Midbrain (tissue), 1 donor: ENCODE data around the gene HLA-G.
A peak's percentile ranks its signal among the peaks of the same experiment; 100 is the strongest.

Experiments
- DNase-seq: peaks from one replicate; lab custom pipeline; 2025; lab: John Stamatoyannopoulos, UW

The HLA-G gene

DNA sequence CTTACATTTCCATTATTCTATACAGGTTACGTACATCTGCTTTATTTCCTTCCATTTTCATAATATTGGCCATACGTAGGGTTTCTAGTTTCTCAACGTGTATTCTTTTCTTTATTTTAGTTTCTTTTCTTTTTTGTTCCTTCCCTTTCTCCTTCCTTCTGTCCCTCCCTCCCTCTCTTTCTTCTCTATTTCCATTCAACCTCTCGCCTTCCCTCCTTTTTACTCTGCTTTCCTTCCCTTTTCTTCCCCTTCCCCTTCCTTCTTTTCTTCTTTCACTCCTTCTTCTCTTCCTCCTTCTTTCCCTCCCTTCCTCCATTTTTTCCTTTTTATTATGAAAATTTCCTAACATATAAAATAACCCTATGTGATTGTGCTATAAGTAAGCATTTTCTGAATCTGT lies 8.7 kb upstream of the HLA-G start:
- no peak for DNase-seq

DNA sequence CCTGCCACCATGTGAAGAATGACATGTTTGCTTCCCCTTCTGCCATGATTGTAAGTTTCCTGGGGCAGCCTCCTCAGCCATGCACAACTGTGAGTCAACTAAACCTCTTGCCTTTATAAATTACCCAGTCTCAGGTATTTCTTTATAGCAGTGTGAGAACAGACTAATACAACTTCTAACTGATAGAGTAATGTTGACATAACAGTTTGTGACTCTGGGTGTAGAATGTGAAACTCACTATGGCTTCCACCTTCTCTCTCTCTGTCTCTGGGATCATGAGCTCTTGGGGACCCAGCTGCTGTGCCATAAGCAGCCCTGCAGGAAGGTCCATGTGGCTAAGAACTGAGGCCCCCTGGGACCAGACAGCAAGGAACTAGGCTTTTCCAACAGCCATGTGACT lies 3.5 kb upstream of the HLA-G start:
- no peak for DNase-seq

DNA sequence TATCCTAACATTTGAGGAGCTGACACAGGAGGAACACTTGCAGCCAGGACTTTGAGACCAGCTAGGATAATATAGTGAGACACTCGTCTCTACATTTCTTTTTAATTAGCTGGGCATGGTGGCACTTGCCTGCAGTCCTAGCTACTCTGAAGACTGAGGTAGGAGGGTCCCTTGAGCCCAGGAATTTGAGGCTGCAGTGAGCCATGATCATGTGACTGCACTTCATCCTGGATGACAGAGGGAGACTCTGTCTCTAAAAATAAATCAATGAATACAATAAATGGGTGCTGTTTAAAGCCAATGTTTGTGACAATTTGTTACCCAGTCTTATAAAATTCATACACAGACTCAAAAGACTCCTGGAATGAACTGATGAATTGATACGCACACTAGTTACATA lies 1.8 kb upstream of the HLA-G start:
- no peak for DNase-seq

DNA sequence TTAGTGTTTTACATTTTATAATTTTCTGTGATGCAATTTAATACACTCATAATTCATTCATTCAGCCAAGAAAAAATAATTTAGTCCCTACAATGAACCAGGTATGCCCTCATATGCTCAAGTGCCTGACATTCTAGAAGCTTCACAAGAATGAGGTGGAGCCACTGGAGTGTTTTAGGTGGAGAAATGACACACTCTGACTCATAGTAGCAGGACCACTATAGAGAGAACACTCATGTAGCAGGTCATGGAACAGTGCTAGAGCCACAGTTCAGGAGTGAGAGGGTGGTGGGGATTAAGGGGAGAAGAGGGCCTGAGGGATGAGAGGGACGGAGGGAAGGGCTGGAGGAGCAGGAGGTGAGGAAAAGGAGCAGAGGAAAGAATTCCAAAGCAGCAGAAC lies 1.4 kb upstream of the HLA-G start:
- no peak for DNase-seq

DNA sequence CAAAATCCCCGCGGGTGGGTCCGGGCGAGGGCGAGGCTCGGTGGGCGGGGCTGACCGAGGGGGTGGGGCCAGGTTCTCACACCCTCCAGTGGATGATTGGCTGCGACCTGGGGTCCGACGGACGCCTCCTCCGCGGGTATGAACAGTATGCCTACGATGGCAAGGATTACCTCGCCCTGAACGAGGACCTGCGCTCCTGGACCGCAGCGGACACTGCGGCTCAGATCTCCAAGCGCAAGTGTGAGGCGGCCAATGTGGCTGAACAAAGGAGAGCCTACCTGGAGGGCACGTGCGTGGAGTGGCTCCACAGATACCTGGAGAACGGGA lies 809 bp downstream of the HLA-G start:
- DNase-seq, result no peak

DNA sequence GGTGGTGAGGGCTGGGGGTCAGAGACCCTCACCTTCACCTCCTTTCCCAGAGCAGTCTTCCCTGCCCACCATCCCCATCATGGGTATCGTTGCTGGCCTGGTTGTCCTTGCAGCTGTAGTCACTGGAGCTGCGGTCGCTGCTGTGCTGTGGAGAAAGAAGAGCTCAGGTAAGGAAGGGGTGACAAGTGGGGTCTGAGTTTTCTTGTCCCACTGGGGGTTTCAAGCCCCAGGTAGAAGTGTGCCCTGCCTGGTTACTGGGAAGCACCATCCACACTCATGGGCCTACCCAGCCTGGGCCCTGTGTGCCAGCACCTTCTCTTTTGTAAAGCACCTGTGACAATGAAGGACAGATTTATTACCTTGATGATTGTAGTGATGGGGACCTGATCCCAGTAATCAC lies 2.1 kb downstream of the HLA-G start:
- DNase-seq, result no peak

DNA sequence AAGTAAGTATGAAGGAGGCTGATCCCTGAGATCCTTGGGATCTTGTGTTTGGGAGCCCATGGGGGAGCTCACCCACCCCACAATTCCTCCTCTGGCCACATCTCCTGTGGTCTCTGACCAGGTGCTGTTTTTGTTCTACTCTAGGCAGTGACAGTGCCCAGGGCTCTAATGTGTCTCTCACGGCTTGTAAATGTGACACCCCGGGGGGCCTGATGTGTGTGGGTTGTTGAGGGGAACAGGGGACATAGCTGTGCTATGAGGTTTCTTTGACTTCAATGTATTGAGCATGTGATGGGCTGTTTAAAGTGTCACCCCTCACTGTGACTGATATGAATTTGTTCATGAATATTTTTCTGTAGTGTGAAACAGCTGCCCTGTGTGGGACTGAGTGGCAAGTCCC lies 2.8 kb downstream of the HLA-G start:
- no peak for DNase-seq

DNA sequence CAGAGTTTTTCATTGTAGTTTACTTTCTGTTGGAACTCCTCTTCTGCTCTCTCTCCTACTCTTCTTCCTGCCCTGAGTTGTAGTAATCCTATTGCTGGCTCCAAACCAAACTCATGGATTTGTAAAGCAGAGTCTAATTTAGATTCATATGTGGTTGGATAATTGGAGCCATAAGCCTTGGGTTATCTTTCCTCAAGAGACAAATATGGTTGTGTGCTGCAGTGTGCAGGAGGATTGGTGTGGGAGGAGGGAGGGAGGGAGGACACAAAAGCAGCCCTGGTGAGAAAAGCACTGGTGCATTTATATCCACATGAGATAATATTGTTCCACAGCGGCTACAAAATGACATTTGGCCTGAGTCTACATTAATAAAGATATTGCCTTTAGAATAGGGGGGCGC lies 4.2 kb downstream of the HLA-G start:
- no peak for DNase-seq

DNA sequence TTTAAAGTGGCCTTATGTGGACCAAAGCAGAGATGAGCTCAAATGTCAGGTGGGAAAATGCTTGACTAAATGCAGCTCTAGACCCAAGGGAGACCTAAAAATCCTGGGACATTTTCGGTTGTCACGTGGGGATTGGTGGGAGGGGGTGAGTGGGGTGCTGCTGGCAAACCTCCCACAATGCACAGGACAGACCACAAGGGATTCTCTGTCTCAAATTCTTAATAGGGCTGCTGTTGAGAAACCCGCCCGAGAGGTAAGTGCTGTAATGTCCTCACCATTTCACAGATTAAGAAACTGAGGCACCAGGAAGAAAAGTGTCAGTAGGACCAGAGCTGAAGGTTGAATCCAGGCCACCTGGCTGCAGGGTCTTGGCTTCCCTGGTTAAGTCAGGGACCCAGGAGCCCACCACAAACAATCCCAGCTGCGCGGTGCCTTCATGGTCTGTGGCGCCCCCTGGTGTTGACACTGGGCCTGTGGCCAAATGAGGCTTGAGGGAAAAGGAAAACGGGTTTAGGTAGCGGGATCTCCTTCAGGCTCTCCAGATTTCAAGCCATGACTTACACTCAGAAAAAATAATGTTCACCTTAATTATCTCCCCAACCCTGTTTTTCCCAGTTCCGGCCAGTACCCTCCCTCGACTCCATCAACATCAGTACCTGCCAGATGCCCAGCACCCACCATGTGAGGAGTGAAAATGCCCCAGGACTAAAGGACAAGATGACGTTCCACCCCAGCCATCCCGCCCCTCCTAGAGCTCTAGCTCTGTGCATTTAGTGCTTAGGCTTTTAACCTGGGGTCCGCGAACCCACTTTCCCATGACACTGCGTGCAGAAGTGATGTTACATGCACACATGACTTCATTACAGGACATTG lies 7.2 kb downstream of the HLA-G start:
- DNase-seq, result no peak

DNA sequence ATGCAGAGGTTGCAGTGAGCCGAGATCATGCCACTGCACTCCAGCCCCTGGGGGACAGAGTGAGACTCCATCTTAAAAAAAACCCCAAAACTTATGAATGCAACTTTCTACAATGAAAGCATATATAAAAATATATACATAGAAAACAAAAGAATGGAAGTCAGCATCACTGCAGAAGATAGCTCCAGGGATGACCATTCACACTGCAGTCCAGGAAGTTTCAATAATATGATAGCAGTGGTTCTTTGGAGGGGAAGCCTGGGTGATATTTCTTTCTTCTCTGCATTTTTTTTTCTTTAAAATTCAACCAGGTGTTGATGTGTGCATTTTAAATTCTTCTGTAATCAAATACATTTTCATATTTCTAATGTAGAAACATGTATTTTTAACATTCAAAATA lies 12.3 kb downstream of the HLA-G start:
- DNase-seq, result no peak

DNA sequence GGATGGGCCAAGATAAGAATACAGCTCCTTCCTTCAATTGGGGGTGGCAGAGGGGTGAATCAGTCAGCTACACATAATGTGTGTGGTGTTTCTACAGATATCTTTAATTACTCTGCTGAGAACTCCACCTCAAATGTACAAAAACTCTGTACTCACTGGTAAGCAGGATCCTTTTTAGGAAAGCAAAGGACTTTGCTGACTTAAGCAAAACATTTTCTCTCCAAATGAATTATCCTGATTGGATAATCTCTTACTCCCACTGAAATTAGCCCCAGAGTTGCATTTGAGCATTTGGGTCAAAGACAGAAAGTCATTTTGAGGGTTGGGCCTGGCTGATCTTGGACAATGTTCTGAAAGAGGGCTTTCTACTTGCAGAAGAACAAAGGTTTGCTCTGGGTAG lies 13.4 kb downstream of the HLA-G start:
- DNase-seq, result no peak

DNA sequence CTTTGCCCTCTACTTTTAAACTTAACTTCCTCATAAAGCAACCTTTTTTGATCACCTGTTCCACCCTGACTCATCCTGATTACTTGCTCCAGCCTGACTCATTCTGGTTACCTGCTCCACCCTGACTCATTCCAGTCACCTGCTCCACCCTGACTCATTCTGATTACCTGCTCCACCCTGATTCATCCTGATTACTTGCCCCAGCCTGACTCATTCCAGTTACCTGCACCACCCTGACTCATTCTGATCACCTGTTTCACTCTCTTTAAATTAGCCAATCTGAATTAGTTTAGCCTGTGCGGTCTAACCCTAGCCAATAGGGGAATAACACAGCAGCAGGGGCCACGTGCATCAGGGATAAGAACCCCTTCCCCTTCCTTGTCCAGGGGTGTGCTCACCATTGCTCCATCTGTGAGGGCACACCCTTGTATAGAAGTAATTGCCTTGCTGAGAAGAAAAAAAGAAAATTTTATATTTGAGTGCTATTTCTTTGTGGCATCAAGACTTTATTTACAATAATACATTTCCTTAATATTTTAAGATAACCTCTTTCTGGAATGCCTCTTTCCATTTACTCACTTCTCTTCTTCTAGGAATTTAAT lies 17.9 kb downstream of the HLA-G start:
- no peak for DNase-seq

DNA sequence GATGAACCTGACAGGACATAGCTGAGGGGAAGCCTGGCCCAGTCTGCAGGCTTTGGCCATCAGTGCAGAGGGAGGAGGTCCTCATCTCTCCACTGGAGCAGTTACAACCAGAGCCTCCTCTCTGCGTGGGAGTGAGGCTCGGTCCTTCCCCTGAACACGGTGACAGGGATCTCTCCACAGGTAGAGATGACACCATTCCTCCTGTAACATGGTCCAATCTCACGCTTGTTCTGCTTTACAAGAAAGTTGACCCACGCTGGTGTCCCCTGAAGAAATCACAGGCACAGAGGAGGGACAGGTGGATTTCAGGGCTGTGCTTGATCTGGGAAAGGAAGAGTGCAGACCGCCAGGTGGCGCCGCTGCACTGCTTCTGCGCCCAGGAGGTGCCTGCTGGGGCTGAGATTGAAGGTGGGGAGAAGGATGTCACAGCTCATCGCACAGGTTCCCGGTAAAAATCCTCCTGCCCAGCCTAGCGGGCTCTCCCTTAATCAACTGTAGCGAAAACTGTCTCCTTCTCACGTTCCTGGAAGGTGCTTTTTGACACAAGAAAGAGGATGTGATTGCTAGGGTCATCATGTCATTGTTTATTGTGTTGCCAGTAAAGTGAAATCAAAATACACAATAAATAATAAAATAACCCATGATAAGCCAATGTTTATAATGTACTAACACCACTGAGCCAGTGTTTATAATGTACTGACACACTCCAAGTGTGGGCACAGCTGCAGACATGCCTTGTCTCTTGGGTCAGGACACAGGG lies 20.4 kb downstream of the HLA-G start:
- peak; percentile 57 for DNase-seq

DNA sequence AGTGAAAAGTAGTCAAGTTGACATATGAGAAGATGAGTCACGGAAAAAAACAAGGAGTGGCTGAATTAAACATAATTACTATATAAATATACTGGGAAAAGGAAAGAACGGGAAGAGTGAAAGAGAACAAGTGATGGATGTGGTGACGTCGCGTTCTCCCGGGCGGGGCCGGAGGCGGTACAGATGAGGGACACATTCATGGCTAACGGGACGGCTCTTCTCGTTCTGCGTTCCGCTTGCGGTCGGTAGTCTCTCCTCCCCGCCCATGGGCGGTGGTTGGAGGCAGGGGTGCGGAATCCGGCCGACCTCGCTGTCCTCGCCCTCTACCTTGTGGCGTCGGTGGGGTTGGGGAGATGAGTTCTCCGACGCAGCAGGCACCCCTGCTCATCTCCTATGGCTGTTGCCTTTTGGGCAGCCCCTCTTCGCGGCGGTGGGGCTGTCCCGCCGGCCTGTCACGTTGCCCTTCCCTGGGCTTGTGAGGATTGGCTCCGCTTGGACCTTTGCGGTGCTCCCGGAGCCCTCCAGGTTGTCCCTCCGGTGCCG lies 22.5 kb downstream of the HLA-G start:
- DNase-seq, result no peak

DNA sequence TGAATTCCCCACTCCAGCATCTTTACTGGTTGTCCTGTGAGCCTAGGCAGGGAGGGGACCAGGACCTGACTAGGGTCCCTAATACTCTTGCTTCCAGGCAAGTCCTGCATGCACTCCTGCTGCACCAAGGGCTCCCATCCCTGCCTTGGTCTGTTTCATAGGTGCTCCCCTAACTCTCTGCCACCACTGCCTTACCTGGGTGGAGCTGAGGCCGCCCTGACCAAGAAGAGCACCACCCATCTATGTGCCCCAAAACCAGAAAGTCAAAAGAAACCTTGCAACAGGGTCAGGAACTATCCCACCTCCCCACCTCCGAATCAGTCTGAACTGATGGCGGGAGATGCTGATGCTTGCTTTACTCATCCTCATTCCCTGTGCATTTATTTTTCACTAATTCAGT lies 23.6 kb downstream of the HLA-G start:
- DNase-seq, result no peak

DNA sequence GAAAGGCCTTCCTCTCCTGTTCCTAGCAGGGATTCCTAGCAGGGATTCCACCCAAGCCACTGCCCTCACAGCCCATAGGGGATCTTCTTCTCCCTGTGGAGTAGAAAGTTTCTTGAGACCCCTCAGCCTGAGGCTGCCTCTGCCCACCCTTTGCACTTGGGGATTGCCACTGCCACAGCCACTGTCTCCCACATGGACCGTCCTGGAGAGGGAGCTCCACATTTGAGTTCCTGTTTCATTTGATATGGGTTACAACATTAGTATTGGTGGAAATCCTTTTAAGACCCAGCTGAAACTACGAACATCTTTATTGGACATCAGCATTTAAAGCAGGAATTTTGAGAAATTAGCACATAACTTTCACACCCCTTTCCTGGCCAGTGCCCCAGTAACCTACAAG lies 25.6 kb downstream of the HLA-G start:
- DNase-seq, result no peak

DNA sequence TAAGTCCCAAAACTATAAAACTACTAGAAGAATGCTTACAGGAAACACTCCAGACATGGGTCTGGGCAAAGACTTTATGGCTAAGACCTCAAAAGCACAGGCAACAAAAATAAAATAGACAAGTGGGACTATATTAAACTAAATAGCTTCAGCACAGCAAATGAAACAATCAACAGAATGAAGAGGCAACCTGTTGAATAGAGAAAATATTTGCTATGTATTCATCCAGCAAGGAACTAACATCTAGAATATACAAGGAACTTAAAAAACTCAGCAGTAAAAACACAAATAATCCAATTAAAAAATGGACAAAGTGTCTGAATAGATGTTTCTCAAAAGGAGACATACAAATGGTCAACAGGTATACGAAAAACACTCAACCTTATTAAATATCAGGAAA lies 30.4 kb downstream of the HLA-G start:
- DNase-seq, result no peak

DNA sequence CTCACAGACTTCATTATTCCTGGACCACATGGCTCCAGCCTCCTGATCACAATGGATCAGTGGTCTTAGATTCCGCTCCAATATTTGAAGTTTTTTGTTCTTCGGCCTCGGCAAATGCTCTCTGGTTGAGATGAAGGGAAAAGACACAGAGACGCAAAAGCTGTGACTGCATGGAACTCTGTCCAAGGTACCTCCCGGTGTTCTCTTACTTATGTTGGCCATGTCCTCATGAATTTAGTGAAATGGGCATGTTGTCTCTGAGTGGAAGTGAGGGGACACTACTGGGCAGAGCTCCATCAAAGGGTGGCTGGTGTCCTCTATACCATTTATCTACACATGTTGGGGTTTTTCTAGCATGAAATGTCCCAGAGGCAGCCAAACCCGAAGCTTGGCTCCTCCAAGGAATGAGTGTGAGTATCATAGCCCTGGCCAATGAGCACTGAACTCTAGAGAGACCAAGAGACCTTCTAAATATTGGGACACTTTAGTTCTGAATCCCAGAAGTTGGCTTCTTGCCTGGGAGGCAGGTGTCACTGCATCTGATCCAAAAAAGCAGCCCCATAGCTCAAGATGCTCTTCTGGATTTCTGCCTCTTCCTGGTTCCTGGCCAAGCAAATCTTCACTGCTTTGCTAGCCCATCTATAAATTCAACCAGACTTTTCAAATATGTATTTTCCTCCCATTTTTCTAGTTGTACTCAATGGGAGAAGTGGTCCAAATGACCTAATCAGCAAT lies 34.1 kb downstream of the HLA-G start:
- DNase-seq, result no peak

DNA sequence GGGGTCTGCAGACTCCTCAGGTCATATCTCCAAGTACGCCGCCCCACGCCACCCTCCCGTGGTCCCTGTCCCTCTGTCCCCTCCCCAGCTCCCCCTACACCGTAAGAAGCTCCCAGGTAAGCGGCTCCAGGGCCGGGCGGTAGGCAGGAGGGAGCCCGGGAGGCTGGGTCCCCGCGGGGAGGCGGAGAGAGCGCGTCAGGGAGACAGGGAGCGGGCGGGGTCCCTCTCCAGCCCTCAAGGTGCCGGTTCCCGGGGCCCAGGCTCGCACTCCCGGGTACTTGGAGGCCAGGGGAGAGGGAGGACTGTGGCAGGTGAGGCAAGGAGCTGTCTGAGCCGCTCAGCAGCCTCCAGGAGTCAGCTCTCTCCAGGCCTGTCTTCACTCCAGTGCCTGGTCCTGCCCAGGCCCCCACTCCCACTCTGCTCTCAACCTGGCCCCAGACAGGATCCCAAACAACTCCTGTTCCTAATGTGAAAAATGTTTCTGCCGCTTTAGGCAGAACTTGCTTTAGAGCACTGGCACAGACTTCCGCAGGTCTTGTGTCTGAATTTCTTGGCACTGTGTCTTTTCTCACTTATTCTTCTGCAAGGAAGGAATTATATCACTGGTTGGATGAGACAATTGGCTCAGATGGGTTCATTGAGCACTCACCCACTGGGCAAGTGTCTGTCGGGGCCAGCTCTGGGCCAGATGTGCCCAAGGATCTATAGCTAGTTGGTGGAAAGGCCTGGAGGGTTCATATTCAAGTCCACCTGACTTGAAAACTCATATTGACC lies 36.6 kb downstream of the HLA-G start:
- no peak for DNase-seq

DNA sequence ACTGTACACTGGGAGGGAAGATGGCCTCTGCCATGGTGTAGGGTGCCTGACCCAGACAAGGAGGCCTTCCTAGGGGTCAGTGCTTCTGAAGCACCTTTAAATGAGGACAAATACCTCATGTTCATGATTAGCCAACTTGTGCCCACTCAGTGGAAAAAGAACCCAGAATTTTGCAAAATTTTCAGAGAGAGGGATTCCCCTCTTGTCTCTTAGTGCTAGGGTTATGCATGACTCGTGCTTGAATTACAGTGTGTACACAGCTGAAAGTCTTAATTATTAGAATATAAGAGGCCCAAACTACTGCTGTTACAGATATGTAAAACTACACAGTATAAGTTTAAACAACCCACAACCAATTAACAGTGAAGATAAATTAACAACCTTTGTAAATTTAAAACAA lies 38.0 kb downstream of the HLA-G start:
- no peak for DNase-seq

DNA sequence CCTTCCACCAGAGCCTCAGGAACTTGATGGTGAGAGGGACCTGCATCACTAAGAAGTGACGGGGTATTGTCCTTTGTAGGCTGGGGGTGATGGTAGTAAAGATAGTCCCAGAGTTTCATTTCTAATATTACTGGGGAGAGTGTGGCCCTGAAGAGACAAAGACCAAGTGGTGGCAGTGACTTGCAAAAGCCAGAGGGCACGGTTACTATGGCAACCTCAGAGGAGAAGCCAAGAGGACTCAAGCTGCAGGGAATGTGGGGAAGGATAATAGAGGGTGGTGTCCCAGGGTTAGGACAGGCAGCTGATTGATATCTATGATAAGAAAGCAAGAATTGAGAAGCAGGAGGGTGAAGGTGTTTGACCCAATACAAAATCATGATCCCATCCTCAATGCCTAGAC lies 42.5 kb downstream of the HLA-G start:
- no peak for DNase-seq

DNA sequence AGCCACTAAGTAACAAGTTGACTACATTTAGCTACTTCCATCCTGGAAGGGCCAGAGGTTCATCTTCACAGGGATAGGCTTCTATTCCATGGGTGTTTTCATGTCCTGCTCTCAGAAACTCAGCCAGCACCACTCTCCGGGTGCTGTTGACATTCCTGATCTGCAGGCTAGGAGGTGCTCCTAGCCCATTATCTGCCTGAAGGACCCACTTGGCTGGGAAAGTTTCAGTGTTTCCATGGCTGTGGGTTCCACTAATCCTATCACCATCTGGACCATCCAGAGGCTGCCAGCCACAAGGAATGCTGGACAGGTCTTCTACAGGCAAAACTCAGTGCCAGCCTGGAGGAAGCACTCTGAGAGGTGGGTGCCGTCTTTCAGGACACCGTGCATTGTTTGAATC lies 45.2 kb downstream of the HLA-G start:
- DNase-seq, result no peak
